ENCODE results near the gene TTLL13.
A peak's percentile ranks its signal among the peaks of the same experiment; 100 is the strongest.

DNA sequence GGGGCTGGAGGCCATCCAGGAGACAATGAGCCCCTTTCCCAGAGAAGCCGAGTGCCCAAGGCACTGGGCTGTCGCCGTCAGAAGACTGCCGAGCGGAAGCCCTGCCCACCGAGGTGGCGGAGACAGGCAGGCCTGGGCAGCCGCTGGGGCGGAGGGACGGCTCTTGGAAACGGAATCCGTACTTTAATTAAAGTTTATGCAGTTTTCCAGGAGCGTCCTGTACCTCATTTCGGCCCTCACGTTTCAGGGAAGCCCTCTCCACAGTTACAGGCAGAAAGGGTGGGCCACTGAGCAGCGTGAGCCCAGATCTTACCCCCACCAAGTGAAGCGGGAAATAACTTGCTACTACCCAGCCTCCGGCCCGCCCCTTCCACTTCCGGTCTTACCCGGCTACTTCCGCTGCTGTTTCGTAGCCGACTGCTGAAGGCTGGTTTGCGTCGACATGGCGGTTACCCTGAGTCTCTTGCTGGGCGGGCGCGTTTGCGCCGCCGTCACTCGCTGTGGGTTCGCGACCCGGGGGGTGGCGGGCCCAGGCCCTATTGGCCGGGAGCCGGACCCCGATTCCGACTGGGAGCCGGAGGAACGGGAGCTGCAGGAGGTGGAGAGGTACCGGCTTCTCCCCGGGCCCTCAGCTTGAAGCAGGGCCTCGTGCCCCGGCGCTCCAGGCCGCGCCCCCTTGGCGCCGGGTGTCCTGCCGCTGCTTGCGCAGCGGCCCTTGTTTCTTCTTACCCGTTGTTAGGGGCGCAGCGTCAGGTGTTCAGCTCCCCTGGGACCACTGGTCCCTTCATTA, 16.1 kb downstream of the TTLL13 start, which contains the start of gene NGRN:
- TF ChIP-seq, protein P1, sequence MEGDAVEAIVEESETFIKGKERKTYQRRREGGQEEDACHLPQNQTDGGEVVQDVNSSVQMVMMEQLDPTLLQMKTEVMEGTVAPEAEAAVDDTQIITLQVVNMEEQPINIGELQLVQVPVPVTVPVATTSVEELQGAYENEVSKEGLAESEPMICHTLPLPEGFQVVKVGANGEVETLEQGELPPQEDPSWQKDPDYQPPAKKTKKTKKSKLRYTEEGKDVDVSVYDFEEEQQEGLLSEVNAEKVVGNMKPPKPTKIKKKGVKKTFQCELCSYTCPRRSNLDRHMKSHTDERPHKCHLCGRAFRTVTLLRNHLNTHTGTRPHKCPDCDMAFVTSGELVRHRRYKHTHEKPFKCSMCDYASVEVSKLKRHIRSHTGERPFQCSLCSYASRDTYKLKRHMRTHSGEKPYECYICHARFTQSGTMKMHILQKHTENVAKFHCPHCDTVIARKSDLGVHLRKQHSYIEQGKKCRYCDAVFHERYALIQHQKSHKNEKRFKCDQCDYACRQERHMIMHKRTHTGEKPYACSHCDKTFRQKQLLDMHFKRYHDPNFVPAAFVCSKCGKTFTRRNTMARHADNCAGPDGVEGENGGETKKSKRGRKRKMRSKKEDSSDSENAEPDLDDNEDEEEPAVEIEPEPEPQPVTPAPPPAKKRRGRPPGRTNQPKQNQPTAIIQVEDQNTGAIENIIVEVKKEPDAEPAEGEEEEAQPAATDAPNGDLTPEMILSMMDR (IDR thresholded peaks at IDR 0.05) = no peak
- peak; percentile 94 to 96 for TF ChIP-seq POLR2AphosphoS5 (IDR thresholded peaks at IDR 0.05)
- TF ChIP-seq POLR2A (IDR thresholded peaks at IDR 0.05; ENCODE audit: low read depth) = peak; percentile 39
- no peak for TF ChIP-seq EP300 (IDR thresholded peaks at IDR 0.05)

Measured in esophagus muscularis mucosa (tissue), 4 donors.